ENCODE data around the gene SORCS2.

The SORCS2 gene

DNA sequence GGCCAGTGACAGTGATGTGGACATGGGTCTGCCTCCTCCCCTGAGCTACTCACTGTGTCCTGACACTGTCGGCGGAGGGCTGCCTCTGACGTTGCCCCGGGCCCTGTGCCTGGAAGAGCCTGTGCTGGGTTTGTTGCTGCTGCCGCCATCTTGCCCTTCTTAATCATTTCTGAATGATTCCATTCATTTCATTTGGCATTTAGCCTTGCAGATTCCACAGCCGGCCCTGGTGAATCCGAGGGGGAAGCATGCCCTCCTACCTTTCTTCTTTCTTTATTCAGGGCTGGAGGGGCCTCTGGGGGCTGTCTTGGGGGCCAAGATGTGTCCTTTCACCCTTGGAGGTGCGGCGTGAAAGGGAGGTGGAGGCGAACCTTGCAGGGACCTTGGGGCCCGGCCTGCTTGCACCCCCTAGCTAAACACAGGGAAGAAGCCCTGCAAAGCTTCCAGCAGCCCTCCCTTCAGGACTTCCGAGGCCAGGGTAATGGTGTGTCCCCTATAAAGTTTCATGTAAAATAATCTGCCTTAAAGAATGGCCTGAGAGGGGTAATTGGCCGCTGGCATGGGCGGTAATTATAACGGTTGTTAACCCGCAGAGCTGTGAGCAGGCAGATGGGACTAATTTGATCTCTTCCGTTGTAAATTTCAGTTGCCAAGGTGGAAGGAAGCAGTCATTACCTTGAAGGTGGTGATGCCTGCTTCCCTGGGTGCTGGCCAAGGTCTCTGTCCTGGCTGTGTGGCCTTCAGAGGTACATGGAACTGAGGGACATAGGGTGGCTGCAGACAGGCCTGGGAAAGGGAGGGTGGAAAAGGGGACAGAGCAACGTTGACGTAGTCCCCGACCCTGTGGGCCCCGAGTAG is 150.1 kb downstream of the SORCS2 start:
- DNase-seq: no peak

DNA sequence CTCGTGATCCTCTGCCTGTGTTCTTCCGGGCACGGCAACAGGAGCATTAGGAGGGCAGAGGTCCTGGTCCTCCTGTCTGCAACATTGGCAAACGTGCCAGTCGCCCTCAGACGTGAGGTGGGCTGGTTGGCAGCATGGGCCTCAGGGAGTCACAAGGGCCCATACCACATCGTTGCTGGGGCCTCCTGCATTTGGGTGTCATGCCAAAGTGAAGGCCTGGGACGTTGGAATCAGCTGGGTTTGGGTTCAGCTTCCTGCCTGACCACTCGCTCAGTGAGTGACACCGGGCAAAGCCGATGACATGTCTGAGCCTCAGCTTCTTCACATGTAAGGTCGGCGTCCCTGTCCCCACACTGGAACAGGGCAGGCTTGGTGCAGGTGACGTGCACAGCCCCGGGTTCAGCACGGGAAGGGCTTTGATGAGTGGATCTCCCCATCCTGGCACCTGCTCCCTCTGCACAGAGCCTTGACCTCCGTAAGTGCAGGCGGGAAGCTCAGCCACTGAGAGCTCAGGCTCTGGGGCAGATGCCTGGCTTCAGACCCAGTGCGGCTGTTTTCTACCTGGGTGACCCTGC is 150.8 kb downstream of the SORCS2 start:
- DNase-seq: no peak

DNA sequence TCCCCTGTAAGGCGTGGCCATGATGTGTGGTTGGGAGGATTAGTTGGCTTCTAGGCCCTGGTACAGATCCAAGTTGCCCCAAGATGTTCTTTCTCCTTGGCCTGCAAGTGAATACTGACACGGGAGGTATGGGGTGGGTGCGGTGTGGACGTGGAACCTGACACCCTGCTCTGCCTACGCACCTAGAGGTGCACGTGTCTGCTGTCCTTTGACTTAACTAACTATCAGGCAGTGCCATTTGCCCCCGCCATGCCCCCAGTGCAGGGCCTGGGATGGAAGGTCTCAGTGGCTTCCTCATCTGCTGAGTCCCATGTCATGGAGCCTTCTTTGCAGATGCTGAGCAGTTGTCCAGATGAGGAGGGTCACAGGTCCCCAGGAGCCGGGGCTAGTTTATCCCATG is 151.6 kb downstream of the SORCS2 start:
- no peak for DNase-seq

DNA sequence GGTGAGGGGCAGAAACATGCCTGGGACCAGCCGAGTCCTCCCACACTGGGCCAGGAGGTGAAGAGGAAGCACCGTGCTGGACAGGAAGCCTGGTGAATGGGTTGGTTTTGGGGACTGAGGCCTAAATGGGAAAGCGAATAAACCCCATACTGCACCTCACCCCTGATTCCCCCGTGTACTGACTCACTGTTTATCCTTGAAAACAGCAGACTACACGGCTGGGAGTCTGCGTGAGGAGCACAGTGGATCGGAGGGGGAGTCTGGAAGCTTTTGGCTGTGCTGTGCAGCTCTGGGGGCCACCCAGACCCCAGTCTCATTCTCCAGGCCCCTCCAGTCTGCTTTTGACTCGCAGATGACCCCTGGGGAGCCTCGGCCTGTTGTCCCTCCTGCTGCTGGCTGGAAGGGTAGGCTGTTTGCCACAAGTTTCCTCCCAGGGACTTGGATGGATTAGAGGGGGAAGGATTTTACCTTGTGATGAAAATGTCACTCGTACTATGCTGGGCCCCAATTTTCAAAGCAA is 152.4 kb downstream of the SORCS2 start:
- no peak for DNase-seq

DNA sequence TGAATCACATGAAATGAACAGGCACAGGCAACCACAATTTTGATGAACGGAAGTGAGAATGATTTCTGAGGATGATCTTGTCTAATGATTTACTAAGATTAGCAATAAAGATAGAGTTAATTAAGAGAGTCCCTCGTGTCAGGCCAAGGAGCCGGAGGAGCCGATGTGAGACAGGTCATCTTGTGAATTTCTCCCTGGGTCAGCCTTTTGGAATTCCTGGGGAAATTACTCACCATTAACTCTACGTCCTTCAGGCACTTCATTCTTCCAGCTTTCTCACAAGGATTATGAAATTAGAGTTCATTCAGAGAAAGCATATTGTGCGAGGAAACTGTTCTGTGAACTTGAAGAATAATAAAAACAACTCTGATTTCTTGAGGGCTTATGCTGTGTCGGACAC is 155.6 kb downstream of the SORCS2 start:
- no peak for DNase-seq

DNA sequence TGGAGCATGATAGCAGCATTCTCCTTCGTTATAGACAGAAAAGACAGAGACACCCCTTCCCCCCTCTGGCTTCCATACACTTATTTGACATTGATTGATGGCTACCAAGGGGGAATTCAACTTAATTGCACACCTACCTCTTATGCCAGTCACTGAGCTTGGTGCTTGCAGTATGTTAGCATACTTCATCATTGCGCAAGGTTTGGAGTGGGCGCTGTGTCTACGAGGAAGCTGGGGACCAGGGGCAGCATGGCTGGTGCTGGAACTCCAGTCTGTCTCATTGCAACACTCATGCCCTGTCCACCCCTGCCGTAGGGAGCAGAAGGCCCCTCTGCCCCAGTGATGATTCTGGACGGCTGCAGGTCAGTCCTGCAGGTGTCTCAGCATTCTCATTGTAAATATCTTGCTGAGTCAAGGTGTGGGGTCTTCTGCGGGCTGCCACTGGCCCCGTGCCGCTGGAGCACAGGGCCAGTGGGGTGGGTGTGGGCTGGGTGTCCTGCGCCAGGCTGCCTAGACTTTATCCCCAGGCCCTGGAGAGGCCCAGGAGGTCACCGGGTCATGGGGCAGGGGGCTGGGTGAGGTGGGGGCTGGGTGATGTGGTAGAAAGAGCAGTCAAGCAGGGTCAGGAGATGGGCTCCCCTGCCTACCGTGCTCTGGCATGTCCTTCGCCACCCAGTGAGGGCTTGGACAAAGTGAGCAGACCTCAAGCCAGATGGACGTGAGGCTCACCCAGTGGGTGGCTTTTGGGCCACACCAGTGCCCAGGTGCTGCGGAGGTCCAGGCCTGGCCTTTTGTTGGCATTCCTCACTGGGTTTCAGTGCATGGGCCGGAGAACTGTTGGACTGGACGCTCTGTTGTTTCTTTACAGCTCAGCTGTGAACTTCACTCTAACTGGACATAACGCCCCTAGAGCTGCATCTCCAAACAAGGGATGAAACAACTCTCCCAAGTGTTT is 156.9 kb downstream of the SORCS2 start:
- no peak for DNase-seq

DNA sequence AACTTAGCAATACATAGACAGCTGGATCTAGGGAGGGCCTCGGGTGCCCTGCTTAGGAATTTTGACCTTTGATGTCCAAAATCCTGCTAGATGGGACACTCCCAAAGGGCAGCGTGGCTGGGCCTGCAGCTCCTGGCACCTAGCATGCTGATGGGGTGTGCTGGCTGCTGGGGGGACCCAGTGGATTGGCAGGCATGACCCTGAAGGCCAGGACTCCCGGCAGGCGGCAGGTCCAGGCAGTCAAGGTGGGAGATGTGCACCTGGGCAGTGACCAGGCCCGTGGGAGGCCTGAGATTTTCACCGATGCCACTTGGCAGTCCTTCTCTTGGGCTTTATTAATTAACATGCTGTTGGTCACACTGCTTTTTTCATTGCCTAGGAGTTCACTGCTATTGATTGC is 158.1 kb downstream of the SORCS2 start:
- no peak for DNase-seq

DNA sequence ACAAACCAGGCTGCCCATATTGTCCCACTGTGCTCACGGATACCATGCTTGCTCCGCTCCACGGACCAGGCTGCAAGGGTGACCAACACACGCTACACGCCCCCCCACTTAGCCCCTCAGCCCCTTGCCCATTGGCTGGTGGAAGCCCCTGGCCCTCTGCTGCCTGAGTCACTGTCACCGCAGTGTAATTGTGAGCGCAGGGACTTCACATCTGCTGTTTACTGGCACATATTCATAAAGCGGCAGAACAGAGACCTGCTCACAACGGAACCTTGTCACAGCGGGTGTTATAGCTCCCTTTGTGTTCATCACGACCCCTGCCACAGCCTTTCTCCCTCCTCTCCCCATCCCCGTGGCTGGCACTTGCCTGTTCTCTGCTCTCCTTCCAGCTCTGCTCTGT is 158.7 kb downstream of the SORCS2 start:
- no peak for DNase-seq

DNA sequence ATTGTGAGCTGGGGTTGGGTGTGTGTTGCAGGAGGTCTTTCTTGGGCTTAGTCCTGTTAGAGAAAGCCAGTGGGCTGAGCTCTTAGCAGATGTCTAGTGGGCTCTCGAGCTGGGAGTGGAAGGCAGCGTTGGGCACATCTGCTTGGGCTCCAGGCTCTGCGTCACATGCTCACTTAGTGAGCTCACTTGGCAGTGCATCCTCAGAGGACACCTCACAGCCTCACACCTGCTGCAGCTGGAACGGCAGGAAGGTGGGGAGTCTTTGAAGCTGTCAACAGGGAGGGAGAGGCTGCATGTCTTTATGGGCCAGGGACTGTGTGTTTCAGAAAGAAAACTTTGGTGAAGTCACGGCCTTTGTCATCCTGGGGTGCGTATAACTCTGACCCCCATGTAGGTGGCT is 160.1 kb downstream of the SORCS2 start:
- DNase-seq: no peak

DNA sequence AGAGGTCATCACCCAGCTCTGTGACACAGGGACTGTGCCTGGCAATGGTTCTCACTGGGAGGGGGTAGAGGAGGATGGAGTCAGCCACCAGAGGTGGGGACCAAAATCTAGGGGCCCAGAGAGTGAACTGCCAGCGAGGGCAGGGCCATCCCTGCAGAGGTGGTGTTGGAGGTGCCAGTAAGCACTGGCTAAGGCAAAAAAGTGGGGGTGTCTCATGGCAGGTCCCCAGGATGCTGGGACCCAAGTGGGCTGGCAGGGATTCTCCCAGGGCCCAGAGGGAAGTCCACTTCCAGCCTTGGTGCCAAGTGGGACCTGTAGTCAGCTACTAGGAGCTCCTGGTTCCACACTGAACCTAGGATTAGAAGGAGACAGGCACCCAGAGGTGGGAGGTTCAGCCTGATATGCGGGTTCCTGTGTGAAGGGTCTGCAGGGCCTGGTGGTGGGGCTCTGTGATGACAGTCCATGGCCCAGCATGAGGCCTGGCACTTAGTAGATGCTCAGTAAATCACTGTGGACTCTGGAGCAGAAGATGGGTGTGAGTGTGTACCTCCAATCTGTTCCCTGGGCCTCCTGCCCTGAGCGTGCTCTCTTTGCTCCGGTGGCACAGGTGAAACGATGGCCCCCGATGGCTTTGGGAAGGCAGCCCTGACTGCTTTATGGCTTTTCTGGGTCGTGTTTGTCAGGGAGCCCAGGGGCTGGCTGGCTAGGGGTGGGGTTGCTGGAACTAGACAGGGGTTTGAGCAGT is 160.9 kb downstream of the SORCS2 start:
- no peak for DNase-seq

DNA sequence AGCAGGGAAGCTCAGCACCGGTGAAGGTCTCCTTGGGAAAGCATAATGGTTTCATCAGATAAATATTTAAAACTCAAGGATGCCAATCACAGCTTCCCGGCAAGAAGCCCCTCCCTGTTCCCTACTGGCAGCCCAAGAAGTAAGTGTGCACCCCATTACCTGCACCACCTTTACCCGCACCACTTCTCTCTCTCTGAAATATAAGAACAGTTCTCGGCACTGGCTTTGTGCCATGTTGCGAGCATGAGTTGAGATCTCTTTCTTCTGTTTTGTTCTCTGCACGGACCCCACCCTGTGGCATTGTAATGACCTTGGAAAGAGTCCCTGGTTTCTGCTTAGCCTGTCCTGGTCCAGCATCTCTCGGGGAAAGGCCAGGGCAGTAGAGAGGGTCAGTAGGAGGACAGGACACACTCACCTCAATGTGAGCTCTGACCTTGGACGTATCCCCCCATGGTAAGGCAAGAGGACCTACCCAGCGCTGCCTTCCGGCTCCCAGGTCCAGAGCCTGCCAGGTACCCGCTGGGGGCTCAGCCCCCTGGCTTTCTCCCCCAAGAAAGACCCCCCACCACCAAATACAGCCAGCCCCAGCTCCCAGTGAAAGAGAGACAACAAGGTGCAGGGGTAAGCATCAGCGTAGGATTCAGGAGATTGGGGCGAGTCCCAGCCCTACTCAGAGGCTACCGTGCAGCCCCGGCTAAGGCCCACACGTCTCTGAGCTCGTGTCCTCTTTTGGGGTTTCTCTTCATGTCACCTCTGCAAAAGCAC is 161.7 kb downstream of the SORCS2 start:
- DNase-seq: no peak

DNA sequence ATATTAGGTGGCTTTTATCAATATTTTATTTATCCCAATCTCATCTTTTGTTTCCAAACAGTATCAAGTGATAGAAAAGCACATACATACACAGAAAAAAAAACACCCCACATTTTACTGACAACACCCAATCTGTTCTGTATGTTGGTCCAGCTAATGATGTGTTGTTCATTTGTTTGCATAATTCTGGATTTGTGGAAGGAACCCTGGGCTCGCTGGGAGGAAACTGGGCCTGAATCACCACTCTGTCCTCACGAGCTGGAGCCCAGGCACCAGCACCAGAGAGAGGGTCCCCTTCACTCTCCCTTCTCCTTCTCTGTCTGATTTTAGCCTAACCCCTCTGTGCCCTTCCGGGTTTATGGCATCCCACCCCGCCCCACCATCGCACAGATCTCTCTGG is 162.6 kb downstream of the SORCS2 start:
- no peak for DNase-seq

DNA sequence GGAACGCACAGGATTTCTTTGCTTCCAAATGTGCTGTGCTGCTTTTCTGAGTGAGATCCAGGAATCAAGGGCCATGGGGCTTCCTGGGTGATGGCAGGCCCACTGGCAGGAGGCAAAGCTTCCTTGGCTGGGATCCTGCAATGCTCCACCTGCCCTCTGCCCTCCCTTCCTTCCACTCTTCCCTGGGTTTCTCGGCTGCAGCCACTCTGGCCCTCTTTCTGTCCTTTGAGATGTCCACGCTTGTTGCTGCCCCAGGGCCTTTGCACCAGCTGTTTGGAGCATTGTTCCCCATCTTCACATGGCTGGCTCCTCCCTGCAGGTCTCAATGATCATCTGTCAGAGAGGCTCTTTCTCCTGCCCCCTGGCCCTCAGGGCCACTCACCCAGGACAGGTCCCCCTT is 163.5 kb downstream of the SORCS2 start:
- no peak for DNase-seq

DNA sequence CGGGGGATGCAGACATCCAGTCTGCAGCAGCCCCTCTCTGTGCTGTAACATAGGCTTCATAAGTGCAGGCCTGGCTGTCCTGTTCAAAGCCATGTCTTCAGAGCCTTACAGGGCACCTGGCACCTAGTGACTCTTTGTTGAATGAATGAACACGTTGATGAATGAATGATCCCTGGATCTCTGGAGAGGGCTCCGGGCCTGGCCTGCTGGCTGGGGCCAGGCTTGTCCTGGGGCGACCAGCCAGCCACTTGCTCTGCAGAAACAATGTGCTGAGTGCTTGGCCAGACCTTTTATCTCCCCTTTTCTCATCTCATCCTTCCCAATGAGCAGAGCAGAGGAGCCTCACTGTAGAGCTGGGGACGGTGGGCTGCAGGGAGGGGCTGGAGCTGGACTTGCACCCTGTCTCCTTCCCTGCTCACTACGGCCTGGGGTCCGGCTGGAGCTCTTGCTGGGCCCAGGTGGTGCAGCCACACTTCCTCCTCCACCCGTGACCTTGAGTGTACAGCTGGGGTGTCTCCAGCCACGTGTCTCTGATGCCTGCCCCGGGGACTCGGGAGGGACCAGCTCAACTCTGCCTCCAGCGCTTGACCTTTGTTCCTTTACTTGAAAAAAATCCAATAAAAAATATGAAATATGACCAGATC is 164.5 kb downstream of the SORCS2 start:
- DNase-seq: no peak

DNA sequence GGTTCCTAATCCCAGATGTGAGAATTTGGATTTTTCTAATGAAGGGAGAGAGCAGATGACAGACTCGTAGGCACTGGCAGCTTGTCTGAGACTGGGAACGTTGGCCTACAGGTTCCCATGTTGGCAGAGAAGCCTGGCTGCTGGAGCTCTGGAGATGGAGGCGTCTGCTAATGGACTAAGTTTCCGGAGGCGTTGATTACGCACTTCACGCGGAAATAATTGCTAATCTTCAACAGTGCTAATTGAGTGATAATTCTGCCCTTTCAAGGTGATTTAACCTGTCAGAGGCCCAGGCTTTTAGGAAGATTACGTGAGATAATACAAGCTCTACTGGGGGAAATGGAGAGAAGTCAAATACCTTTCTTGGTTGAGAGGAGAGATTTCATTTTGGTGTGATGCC is 165.0 kb downstream of the SORCS2 start:
- DNase-seq: no peak

DNA sequence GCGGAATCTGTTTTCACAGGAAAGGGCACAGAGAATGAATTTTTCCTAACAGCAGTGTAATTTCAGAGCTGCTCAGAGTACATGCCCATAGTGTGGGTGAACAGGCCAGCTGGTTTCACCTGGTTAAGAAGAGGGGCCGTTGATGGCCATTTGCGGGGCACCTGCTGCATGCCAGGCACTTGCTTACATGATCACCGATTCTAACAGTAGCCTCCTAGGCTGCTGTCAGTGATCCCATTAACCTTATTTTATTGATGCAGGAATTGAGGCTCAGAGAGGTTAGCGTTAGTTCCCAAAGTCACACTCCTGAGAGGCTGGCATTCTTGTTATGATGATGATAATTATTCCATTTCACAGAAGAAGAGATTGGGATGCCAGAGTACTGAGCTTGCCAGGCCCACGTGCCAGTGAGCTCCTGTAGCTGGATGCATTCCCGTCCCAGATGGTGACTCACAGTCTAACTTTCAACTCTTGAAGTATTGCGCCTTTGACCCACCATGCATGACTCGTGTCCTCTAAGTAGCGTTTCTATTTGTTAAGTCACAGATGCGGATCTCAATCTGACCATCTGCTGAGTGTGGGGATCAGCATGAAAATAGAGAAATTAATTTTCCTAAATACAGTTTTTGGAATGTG is 165.9 kb downstream of the SORCS2 start:
- no peak for DNase-seq

DNA sequence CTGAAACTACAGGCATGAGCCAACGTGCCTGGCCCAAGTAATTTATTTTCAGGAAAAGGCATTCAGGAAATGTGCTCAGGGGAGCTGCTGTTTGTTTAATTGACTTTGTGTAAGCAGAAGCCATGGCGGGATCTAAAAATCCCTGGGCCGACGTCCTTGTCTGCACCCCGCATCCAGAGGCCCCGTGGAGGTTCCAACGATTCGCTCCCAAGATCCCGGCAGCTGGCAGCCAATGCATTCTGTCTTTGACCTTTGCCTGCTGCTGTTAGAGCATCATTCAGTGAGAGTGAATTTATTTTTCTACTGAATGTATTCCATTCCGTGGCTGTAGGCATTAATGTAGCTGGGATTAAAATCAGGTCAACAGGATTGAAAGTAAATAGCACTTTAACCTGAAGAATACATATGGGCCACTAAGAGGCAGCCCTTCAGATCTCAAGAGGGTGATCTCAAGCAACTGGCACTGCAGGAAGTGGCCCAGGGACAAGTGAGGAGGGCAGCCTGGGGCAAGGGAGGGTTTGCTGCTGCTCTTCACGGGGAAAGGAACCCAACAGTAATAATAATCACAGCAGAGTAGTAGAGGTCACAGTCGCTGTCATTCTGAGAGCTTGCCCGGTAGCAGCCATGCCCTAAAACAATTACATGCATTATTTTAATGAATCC is 167.2 kb downstream of the SORCS2 start:
- no peak for DNase-seq

DNA sequence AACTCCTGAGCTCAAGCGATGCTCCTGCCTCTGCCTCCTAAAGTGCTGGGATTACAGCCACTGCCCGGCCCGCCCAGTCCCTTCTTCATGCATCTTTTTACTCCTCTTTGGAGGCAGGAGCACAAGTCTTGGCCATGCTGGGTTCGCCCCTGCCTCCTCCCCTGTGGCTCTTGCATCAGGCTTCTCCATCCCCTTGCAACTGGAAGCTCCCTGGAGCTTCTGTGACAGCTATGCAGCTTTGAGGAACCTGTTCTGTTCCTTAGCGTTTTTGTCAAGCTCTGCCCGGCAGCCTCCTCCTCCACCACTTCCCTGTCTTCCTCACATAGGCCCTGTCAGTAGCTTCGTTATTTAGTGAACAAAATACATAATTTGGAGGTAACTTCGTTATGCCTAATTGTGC is 168.5 kb downstream of the SORCS2 start:
- DNase-seq: no peak

DNA sequence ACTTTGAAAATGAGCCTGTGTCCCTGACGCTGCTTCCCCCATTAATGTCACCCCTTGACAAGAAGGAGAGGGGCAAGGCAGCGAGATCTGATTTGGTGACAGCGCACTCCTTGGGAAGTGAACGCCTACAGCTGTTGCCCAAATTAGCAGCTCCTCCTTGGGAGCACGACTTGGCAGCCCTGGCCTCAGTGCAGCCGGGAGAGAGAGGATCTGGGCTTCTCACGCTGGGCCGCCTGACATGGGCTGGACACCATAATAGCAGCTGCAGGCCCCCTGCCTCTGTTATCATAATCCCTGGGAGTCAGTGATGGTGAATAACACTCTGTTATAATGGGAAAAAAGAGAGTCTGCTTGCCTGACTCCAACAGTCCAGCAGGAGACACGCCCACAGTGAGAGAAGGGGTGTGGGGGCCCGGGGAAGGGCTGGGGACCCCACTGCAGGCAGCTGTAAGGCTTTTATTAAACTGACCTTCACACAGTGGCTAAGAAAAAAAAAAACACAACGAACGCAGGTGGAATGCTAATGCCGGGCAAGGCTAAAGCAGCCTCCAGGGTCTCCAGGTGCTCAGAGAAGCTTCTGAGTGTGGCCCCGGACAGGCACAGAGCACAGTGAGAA is 169.1 kb downstream of the SORCS2 start:
- no peak for DNase-seq

DNA sequence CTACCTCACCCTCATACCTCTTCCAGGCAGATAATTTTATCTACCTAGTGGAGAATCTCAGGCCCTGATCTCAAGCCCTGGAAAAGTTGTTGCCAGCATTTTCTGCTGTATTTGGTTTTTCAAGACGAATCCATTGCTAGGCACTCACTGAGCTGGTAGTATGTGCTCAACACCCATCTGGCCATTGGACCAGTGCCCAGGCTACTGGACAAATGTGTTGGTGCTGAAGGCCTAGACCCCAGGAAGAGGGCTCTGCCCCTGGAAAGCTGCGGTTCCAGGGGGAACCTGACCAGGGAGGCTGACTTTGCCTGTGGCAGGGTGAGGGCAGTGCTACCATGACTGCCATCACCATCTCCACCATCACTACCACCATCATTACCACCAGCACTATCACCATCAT is 170.0 kb downstream of the SORCS2 start:
- no peak for DNase-seq

All from NK-92 treated with Interleukin-12 subunit alpha and Interleukin-12 subunit beta, amount 100 ng/mL, for 24 hours (cell line).